ENCODE data around the gene LRRC8C. TPM values are rescaled to one million over a fixed set of nuclear protein-coding genes. Genes with fewer than 3 reads are reported as not detected.

LRRC8C gene
- total and polyA plus RNA-seq, 10 of the 15 experiments (the other 5 are each of a cell fraction or from before 2014, with no cell fraction given) = 2.3 to 16.3 (median 10.8) TPM

DNA sequence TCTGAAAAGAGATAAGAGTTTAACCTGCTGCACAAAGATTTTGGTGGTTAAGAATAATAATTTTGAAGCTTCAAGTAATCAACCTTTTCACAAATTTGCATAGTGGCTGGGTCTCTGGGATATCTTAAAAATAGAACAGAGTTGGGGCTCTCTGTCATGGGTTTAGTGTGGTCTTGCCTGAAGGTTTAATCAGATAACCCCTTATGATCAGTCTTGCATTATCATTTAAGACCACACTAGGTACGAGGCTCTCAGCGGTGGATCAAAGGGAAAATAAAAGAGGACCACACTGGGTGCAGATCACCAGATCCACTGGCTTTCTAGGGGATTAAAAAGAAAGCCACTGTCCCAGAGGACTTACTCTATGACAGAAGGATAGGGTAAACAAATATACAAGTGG lies 19.5 kb downstream of the LRRC8C start:
- in situ Hi-C loops (cut with MboI) = no loop called here
- H3K27me3 ChIP-seq (replicated peaks in 1 of 2; ENCODE audit: control insufficient read depth in 2 of 2, insufficient read depth in 2 of 2, low read length in 1 of 2) = no peaks in the 10 kb centered on the region
- H4K20me1 ChIP-seq (ENCODE audit: control insufficient read depth, insufficient read depth) = no peaks in the 10 kb centered on the region
- no TSS peak for BruUV-seq (replicated peaks)
- 100% methylated on average over 2 of the region's 2 CpGs for WGBS (ENCODE audit: insufficient coverage, insufficient replicate concordance, low lambda C conversion rate, missing lambda C conversion rate)
- ChIA-PET RAD21 (ENCODE audit: unreplicated experiment) (interaction anchor here (1.1 to 2.3 kb wide), 7 partner anchors 14 to 110 kb away, joined by 3 to 12 read pairs (median 5); no protein-coding TSS in a partner anchor), CTCF (interaction anchor here (0.9 to 2.0 kb wide), 5 partner anchors 11 to 111 kb away, joined by 3 to 5 read pairs (median 3); no protein-coding TSS in a partner anchor), POLR2A (interaction anchor here (0.9 to 2.0 kb wide), 3 partner anchors 11 to 18 kb away, joined by 3 to 9 read pairs (median 3); no protein-coding TSS in a partner anchor), SMC1A (ENCODE audit: uncharacterized antibody, unreplicated experiment) (interaction anchor here (1.2 to 20.4 kb wide), 8 partner anchors 6 to 112 kb away, joined by 4 to 353 read pairs (median 14); partner anchors contain the start of gene LRRC8C)
- peaks cover 6% of the 10 kb centered on the region; the same call in 2 of the 3 replicates for H3K9me3 ChIP-seq (replicated peaks; ENCODE audit: control insufficient read depth, insufficient read depth, low read length)
- H3K36me3 ChIP-seq (ENCODE audit: control insufficient read depth in 2 of 2, insufficient read depth in 2 of 2, low read length in 1 of 2) = no peaks in the 10 kb centered on the region
- no peak overlapping the region; the same call in 1 of the 2 replicates for H3K4me2 ChIP-seq (ENCODE audit: control insufficient read depth, insufficient read depth)
- no peak overlapping the region for H3K27ac ChIP-seq (ENCODE audit: control insufficient read depth, insufficient read depth)
- H3K4me3 ChIP-seq = no peak overlapping the region
- DNase-seq (ENCODE audit: low read depth, low spot score) (no peak), ATAC-seq (no peak), FAIRE-seq (no peak)
- H3K79me2 ChIP-seq (ENCODE audit: control insufficient read depth, insufficient read depth, low read length) = peaks cover 31% of the 10 kb centered on the region
- no peak overlapping the region for H3K9ac ChIP-seq (ENCODE audit: control insufficient read depth, insufficient read depth, low read length)
- intact Hi-C loops (cut with micrococcal nuclease; ENCODE audit: unreplicated experiment) = no loop called here
- H2AFZ ChIP-seq (ENCODE audit: control insufficient read depth, low read depth, low read length) = no peak overlapping the region
- peaks cover 21% of the 10 kb centered on the region for H3K4me1 ChIP-seq (ENCODE audit: control insufficient read depth, insufficient read depth, low read length)
- TF ChIP-seq HDAC6 (IDR thresholded peaks at IDR 0.05; ENCODE audit: unreplicated experiment) (no peak), RB1 (IDR thresholded peaks at IDR 0.05; ENCODE audit: borderline replicate concordance) (no peak), ESRRA (IDR thresholded peaks at IDR 0.05; ENCODE audit: low read length) (no peak), RELA (IDR thresholded peaks at IDR 0.05; ENCODE audit: borderline replicate concordance, partially characterized antibody) (no peak), STAT3 (IDR thresholded peaks at IDR 0.05; ENCODE audit: low read depth, low read length) (no peak), NFYA (IDR thresholded peaks at IDR 0.05; ENCODE audit: borderline replicate concordance, low read depth, low read length) (no peak), ZNF24 (IDR thresholded peaks at IDR 0.05) (no peak), NBN (IDR thresholded peaks at IDR 0.05) (no peak), YY1 (IDR thresholded peaks at IDR 0.05; ENCODE audit: low read depth, low read length) (no peak), ZNF217 (IDR thresholded peaks at IDR 0.05) (no peak), RUNX3 (IDR thresholded peaks at IDR 0.05; ENCODE audit: low read length) (no peak), TBL1XR1 (IDR thresholded peaks at IDR 0.05; ENCODE audit: low read depth, low read length) (no peak), KAT2A (conservative IDR thresholded peaks at IDR 0.05; ENCODE audit: control insufficient read depth, low read depth, low read length) (no peak), HCFC1 (IDR thresholded peaks at IDR 0.05; ENCODE audit: low read length) (no peak)
